Muscle of leg (tissue), 9 donors: Measurements from ENCODE around the gene SERPINA1. TPM values are rescaled to one million over a fixed set of nuclear protein-coding genes. Genes with fewer than 3 reads are reported as not detected.

Experiments
- polyA plus RNA-seq, 8 donors: library from polyadenylated mRNA; unstranded; fragments of 120-200 nt; gene quantifications; one replicate each; pipeline versions ENCODE4 v1.2.1 to v1.2.3, GENCODE V29; 2013; ENCODE audit warnings: inconsistent platforms in 1 of 8, low replicate concordance in 1 of 8; ENCODE audit not compliant: insufficient read length in 8 of 8, insufficient read depth in 1 of 8
- total RNA-seq: library from RNA; stranded (reverse); fragments of 120-200 nt; gene quantifications from one replicate; pipeline ENCODE4 v1.2.4, GENCODE V29; 2013

The SERPINA1 gene
- total and polyA plus RNA-seq, 9 donors: 1.1 to 95.5 (median 2.0) TPM

Other genes starting within 250 kb of the SERPINA1 start
- 0.09 TPM for gene PPP4R4, start 214.3 kb downstream of the SERPINA1 start, total RNA-seq
- under 1 TPM; 0.08 to 0.16 (median 0.10) TPM for gene PPP4R4, start 214.3 kb downstream of the SERPINA1 start, polyA plus RNA-seq
- gene SERPINA10, start 95.3 kb downstream of the SERPINA1 start, total RNA-seq: not detected
- gene SERPINA10, start 95.3 kb downstream of the SERPINA1 start, polyA plus RNA-seq: under 1 TPM in 5 of 8 donors, not detected in 3; 0.03 to 0.19 (median 0.05) TPM
- gene SERPINA6, start 65.3 kb downstream of the SERPINA1 start, total RNA-seq: not detected
- under 1 TPM in 2 of 8 donors, not detected in 6; 0.28 to 0.54 TPM for gene SERPINA6, start 65.3 kb downstream of the SERPINA1 start, polyA plus RNA-seq
- not detected for gene SERPINA2, start 21.9 kb downstream of the SERPINA1 start, total RNA-seq
- gene SERPINA2, start 21.9 kb downstream of the SERPINA1 start, polyA plus RNA-seq: not detected
- gene SERPINA11, start 64.2 kb upstream of the SERPINA1 start, total RNA-seq: not detected
- under 1 TPM in 2 of 8 donors, not detected in 6; 0.21 to 0.30 TPM for gene SERPINA11, start 64.2 kb upstream of the SERPINA1 start, polyA plus RNA-seq
- not detected for gene SERPINA9, start 87.6 kb upstream of the SERPINA1 start, total RNA-seq
- gene SERPINA9, start 87.6 kb upstream of the SERPINA1 start, polyA plus RNA-seq: not detected
- not detected for gene SERPINA12, start 120.9 kb upstream of the SERPINA1 start, total RNA-seq
- not detected for gene SERPINA12, start 120.9 kb upstream of the SERPINA1 start, polyA plus RNA-seq
- gene SERPINA4, start 172.8 kb upstream of the SERPINA1 start, total RNA-seq: 0.04 TPM
- gene SERPINA4, start 172.8 kb upstream of the SERPINA1 start, polyA plus RNA-seq: 1 to 10 TPM in 1 of 8 donors, under 1 TPM in 2, not detected in 5; 0.63 to 3.2 (median 0.68) TPM
- 0.18 TPM for gene SERPINA5, start 192.8 kb upstream of the SERPINA1 start, total RNA-seq
- 1 to 10 TPM in 1 of 8 donors, under 1 TPM in 5, not detected in 2; 0.05 to 1.2 (median 0.44) TPM for gene SERPINA5, start 192.8 kb upstream of the SERPINA1 start, polyA plus RNA-seq
- 0.09 TPM for gene SERPINA3, start 223.8 kb upstream of the SERPINA1 start, total RNA-seq
- under 1 TPM in 4 of 8 donors, not detected in 4; 0.12 to 0.32 (median 0.18) TPM for gene SERPINA3, start 223.8 kb upstream of the SERPINA1 start, polyA plus RNA-seq